Cardiac fibroblast (primary cell): Measurements from ENCODE around the gene HAPLN3.
A peak's percentile ranks its signal among the peaks of the same experiment; 100 is the strongest.

Experiments used
- DNase-seq, 2 donors: peaks; one replicate each; pipeline versions ENCODE4 v3.0.0 to v3.0.0-alpha.2; 2010; ENCODE audit warnings: low read depth in 2 of 2
- H3K4me3 ChIP-seq, 2 donors: replicated peaks in 1 of 2; 1 replicate in 1 of 2; 2 replicates in 1 of 2; pipeline ENCODE4 v1.5.1; 2011; ENCODE audit warnings: low read depth in 2 of 2, low read length in 2 of 2, mild to moderate bottlenecking in 2 of 2, moderate library complexity in 1 of 2
- TF ChIP-seq, protein P1 (sequence below): IDR thresholded peaks from one replicate; pipeline ENCODE4 v1.5.1; 2011; ENCODE audit warnings: low read depth, mild to moderate bottlenecking, low read length, inconsistent platforms

Gene HAPLN3

DNA sequence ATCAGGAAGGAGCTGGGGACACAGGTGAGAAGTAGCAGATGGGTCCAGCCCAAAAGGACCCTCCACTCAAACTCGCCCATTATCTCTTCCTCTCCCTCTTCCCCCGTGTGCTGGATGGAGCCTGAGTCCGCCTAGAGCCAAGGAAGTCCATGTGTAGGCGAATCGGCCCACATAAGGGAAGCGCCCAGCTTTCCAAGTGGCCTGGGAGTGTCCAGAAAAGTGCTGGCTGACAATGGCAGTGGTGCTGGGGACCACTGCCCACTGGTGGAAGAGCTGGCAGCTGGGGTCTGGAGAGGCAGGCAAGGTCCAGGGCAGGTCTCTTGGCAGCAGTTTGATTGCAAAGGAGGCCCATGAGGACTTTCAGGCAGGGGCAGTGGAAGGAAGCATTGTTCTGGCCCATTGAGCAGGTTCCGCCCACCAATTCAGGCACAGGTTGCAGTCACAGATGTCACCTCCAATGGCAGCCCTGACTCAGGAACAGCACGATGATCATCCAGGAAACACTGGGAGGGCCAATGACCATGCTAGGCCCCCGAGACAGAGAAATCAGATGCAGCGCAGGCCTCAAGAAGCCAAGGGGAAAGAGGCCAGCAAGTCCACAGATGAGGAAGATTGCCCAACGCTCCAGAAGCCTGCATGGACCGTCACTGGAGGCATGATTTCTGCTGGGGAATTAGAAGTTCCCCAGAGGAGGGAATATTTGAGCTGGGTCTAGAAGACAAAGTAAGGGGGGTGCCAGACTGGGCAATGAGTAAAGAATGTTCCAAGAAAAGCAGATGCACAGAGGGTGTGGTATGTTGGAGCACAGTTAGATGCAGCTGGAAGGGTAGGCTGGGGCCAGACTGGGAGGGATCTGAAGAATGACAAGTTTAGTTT lies 14.8 kb upstream of the HAPLN3 start:
- TF ChIP-seq, protein P1, sequence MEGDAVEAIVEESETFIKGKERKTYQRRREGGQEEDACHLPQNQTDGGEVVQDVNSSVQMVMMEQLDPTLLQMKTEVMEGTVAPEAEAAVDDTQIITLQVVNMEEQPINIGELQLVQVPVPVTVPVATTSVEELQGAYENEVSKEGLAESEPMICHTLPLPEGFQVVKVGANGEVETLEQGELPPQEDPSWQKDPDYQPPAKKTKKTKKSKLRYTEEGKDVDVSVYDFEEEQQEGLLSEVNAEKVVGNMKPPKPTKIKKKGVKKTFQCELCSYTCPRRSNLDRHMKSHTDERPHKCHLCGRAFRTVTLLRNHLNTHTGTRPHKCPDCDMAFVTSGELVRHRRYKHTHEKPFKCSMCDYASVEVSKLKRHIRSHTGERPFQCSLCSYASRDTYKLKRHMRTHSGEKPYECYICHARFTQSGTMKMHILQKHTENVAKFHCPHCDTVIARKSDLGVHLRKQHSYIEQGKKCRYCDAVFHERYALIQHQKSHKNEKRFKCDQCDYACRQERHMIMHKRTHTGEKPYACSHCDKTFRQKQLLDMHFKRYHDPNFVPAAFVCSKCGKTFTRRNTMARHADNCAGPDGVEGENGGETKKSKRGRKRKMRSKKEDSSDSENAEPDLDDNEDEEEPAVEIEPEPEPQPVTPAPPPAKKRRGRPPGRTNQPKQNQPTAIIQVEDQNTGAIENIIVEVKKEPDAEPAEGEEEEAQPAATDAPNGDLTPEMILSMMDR, result no peak
- DNase-seq, result peak; percentile 44 to 58
- H3K4me3 ChIP-seq, result no peak overlapping the region

GRCh38 chr15:88908697-88909621 lies 13.6 kb upstream of the HAPLN3 start:
- TF ChIP-seq, protein P1, result no peak
- no peak overlapping the region for H3K4me3 ChIP-seq
- DNase-seq, result peak in 1 of 2 donors; percentile 34

- no peak for DNase-seq
- no peak overlapping the region for H3K4me3 ChIP-seq
- TF ChIP-seq, protein P1, result no peak
Measured at GRCh38 chr15:88908123-88908522, 12.8 kb upstream of the HAPLN3 start.

GRCh38 chr15:88907111-88907510 lies 11.8 kb upstream of the HAPLN3 start:
- no peak for DNase-seq
- TF ChIP-seq, protein P1, result no peak
- H3K4me3 ChIP-seq, result no peak overlapping the region

GRCh38 chr15:88906551-88906950 lies 11.2 kb upstream of the HAPLN3 start:
- no peak overlapping the region for H3K4me3 ChIP-seq
- TF ChIP-seq, protein P1, result no peak
- DNase-seq, result no peak

- H3K4me3 ChIP-seq, result no peak overlapping the region
- TF ChIP-seq, protein P1, result no peak
- DNase-seq, result no peak
Measured at GRCh38 chr15:88906130-88906529, 10.8 kb upstream of the HAPLN3 start.
